GM19328 (cell line): ENCODE data around the gene RALGAPA2.

ENCODE experiments used
- ATAC-seq: cut with Tn5 transposase; IDR thresholded peaks from one replicate; pipeline ENCODE4 v1.9.1; 2021; ENCODE audit warnings: mild to moderate bottlenecking, moderate library complexity; ENCODE audit not compliant: unreplicated experiment

Gene RALGAPA2

GRCh38 chr20:20712474-20713243, at the start of gene RALGAPA2:
Gene RALGAPA2, minus strand, starts transcription at chr20:20712644. Its CDS starts 164 bp downstream, at chr20:20712480.
- ATAC-seq, result peak; percentile 93

GRCh38 chr20:20761301-20761700, 48.9 kb upstream of the RALGAPA2 start:
- no peak for ATAC-seq

- ATAC-seq, result no peak
These were observed 46.7 kb upstream of the RALGAPA2 start for GRCh38 chr20:20759132-20759531.

- ATAC-seq, result no peak
These were observed 43.4 kb upstream of the RALGAPA2 start for GRCh38 chr20:20755674-20756319.

- no peak for ATAC-seq
These were observed 42.8 kb upstream of the RALGAPA2 start for GRCh38 chr20:20755231-20755630.

- no peak for ATAC-seq
These were observed 42.3 kb upstream of the RALGAPA2 start for GRCh38 chr20:20754714-20755113.

- ATAC-seq, result no peak
These were observed 40.3 kb upstream of the RALGAPA2 start for GRCh38 chr20:20752712-20753111.

GRCh38 chr20:20747298-20747697, 34.9 kb upstream of the RALGAPA2 start:
- no peak for ATAC-seq

- ATAC-seq, result no peak
These were observed 31.8 kb upstream of the RALGAPA2 start for GRCh38 chr20:20744170-20744725.

GRCh38 chr20:20743511-20744169, 31.2 kb upstream of the RALGAPA2 start:
- ATAC-seq, result no peak

- no peak for ATAC-seq
These were observed 28.9 kb upstream of the RALGAPA2 start for GRCh38 chr20:20741087-20742045.

GRCh38 chr20:20740541-20740940, 28.1 kb upstream of the RALGAPA2 start:
- no peak for ATAC-seq

GRCh38 chr20:20737158-20737557, 24.7 kb upstream of the RALGAPA2 start:
- ATAC-seq, result no peak

GRCh38 chr20:20736303-20736702, 23.9 kb upstream of the RALGAPA2 start:
- ATAC-seq, result no peak

- no peak for ATAC-seq
These were observed 22.1 kb upstream of the RALGAPA2 start for GRCh38 chr20:20734475-20734948.

GRCh38 chr20:20733943-20734342, 21.5 kb upstream of the RALGAPA2 start:
- ATAC-seq, result no peak

- no peak for ATAC-seq
These were observed 20.2 kb upstream of the RALGAPA2 start for GRCh38 chr20:20732641-20733040.

- ATAC-seq, result no peak
These were observed 19.5 kb upstream of the RALGAPA2 start for GRCh38 chr20:20731945-20732296.

GRCh38 chr20:20731000-20731944, 18.8 kb upstream of the RALGAPA2 start:
- ATAC-seq, result no peak
